Left ventricle myocardium inferior (tissue), 1 donor: ENCODE data around the gene CCR4. TPM values are rescaled to one million over a fixed set of nuclear protein-coding genes. Genes with fewer than 3 reads are reported as not detected.

Experiments
- DNase-seq: peaks from one replicate; pipeline ENCODE4 v3.0.0-alpha.2; 2020
- H3K27ac ChIP-seq: fragments of 200-600 bp; replicated peaks from 2 replicates; pipeline ENCODE4 v1.8.0; 2021
- H3K27me3 ChIP-seq: fragments of 200-600 bp; 2 replicates; pipeline ENCODE4 v1.8.0; 2021; ENCODE audit warnings: low read depth
- H3K36me3 ChIP-seq: fragments of 200-600 bp; 2 replicates; pipeline ENCODE4 v1.8.0; 2021
- H3K4me1 ChIP-seq: fragments of 200-600 bp; 2 replicates; pipeline ENCODE4 v1.8.0; 2021
- H3K4me3 ChIP-seq: fragments of 200-600 bp; 2 replicates; pipeline ENCODE4 v1.8.0; 2021; ENCODE audit warnings: mild to moderate bottlenecking, moderate library complexity
- H3K9me3 ChIP-seq: fragments of 200-600 bp; replicated peaks from 2 replicates; pipeline ENCODE4 v1.8.0; 2021
- CTCF ChIP-seq: fragments of 200-600 bp; IDR thresholded peaks from 2 replicates; pipeline ENCODE4 v1.8.0; 2021; ENCODE audit warnings: antibody characterized with exemption, mild to moderate bottlenecking, borderline replicate concordance
- intact Hi-C: fragments of 100-400 bp; cut with micrococcal nuclease; formaldehyde crosslinking; loops from one replicate; pipeline ENCODE4 v1.11.0; 2022
- total RNA-seq: library from RNA; stranded (reverse); fragmentation: NEBNext Ultra II Directional; extraction: Animal tissue kit (Norgen Biotek cat#: 25700); gene quantifications from one replicate; pipeline ENCODE4 v1.2.1, GENCODE V29; 2021
- donor health status: DM: no; HTN: yes; CAD: no; lungs with severe emphysema.

CCR4 gene
- total RNA-seq, 1 donor from 2014 or later = not detected

- TF ChIP-seq CTCF = no peak
- no peak for DNase-seq
- Histone ChIP-seq H3K4me1 (no peaks in the 10 kb centered on the region), H3K36me3 (peaks cover 26% of the 10 kb centered on the region), H3K27me3 (no peaks in the 10 kb centered on the region), H3K27ac (no peak overlapping the region), H3K9me3 (no peaks in the 10 kb centered on the region), H3K4me3 (no peak overlapping the region)
- intact Hi-C loops = no loop called here
These were observed 42.6 kb downstream of the CCR4 start for GRCh38 chr3:32994045-32994444.

- intact Hi-C loops = no loop called here
- H3K9me3 ChIP-seq = no peaks in the 10 kb centered on the region
- H3K36me3 ChIP-seq = peaks cover 30% of the 10 kb centered on the region
- no peak overlapping the region for H3K27ac ChIP-seq
- H3K4me3 ChIP-seq = no peak overlapping the region
- H3K4me1 ChIP-seq = no peaks in the 10 kb centered on the region
- TF ChIP-seq CTCF = no peak
- no peaks in the 10 kb centered on the region for H3K27me3 ChIP-seq
- DNase-seq = no peak
These were observed 43.7 kb downstream of the CCR4 start for GRCh38 chr3:32995098-32995497.

GRCh38 chr3:32996048-32996754, 44.8 kb downstream of the CCR4 start:
- intact Hi-C loops = no loop called here
- DNase-seq = no peak
- no peaks in the 10 kb centered on the region for H3K4me1 ChIP-seq
- no peak overlapping the region for H3K27ac ChIP-seq
- H3K27me3 ChIP-seq = no peaks in the 10 kb centered on the region
- no peaks in the 10 kb centered on the region for H3K9me3 ChIP-seq
- H3K4me3 ChIP-seq = no peak overlapping the region
- TF ChIP-seq CTCF = no peak
- peaks cover 37% of the 10 kb centered on the region for H3K36me3 ChIP-seq

GRCh38 chr3:32996755-32997091, 45.3 kb downstream of the CCR4 start:
- Histone ChIP-seq H3K4me3 (no peak overlapping the region), H3K27me3 (no peaks in the 10 kb centered on the region), H3K4me1 (no peaks in the 10 kb centered on the region), H3K9me3 (no peaks in the 10 kb centered on the region), H3K27ac (no peak overlapping the region), H3K36me3 (peaks cover 37% of the 10 kb centered on the region)
- no peak for DNase-seq
- no peak for TF ChIP-seq CTCF
- intact Hi-C loops = no loop called here

GRCh38 chr3:32998631-32999451, 47.4 kb downstream of the CCR4 start:
- Histone ChIP-seq H3K4me3 (no peak overlapping the region), H3K27me3 (no peaks in the 10 kb centered on the region), H3K27ac (no peak overlapping the region), H3K36me3 (peaks cover 40% of the 10 kb centered on the region), H3K9me3 (no peaks in the 10 kb centered on the region), H3K4me1 (peaks cover 5% of the 10 kb centered on the region)
- DNase-seq = no peak
- intact Hi-C loops = no loop called here
- TF ChIP-seq CTCF = no peak
